Uterus (tissue), 4 donors: Measurements from ENCODE around the gene LOX. TPM values are rescaled to one million over a fixed set of nuclear protein-coding genes. Genes with fewer than 3 reads are reported as not detected.

Experiments used
- DNase-seq, 2 donors: peaks; one replicate each; pipeline ENCODE4 v3.0.0-alpha.2; 2019 to 2020
- H3K27ac ChIP-seq, 2 donors: fragments of 200-600 bp; sonication (generic); 1 replicate in 1 of 2; 2 replicates in 1 of 2; pipeline ENCODE4 v1.5.1; 2016 to 2018
- H3K27me3 ChIP-seq, 2 donors: fragments of 200-600 bp; sonication (generic); one replicate each; pipeline ENCODE4 v1.5.1; 2018 to 2019; ENCODE audit warnings: control low read depth in 1 of 2
- H3K36me3 ChIP-seq, 2 donors: fragments of 200-600 bp; sonication (generic); one replicate each; pipeline ENCODE4 v1.5.1; 2019; ENCODE audit warnings: control low read depth in 1 of 2
- H3K4me1 ChIP-seq, 2 donors: fragments of 200-600 bp; sonication (generic); one replicate each; pipeline ENCODE4 v1.5.1; 2018 to 2019; ENCODE audit warnings: control low read depth in 1 of 2
- H3K4me3 ChIP-seq, 2 donors: fragments of 200-600 bp; sonication (generic); 1 replicate in 1 of 2; 2 replicates in 1 of 2; pipeline ENCODE4 v1.5.1; 2018 to 2019; ENCODE audit warnings: mild to moderate bottlenecking in 1 of 2
- H3K9me3 ChIP-seq, 2 donors: fragments of 200-600 bp; sonication (generic); one replicate each; pipeline ENCODE4 v1.5.1; 2019; ENCODE audit warnings: control low read depth in 1 of 2
- CTCF ChIP-seq, 4 experiments: fragments of 200-600 bp in 2 of 4; fragments of 450-650 bp in 2 of 4; sonication (generic) in 2 of 4; IDR thresholded peaks; one replicate each; pipeline ENCODE4 v1.5.1; 2016 to 2019; ENCODE audit warnings: antibody characterized with exemption in 4 of 4, mild to moderate bottlenecking in 2 of 4, moderate library complexity in 1 of 4
- POLR2A ChIP-seq, 2 donors: fragments of 450-650 bp; IDR thresholded peaks; one replicate each; pipeline ENCODE4 v1.6.1; 2016; ENCODE audit warnings: antibody characterized with exemption in 2 of 2, mild to moderate bottlenecking in 1 of 2, moderate library complexity in 1 of 2
- intact Hi-C: fragments of 100-400 bp; cut with DNase I; formaldehyde crosslinking; loops from one replicate; pipeline ENCODE4 v1.15.1; 2023; ENCODE audit warnings: low total_unique reads
- total RNA-seq, 4 donors: library from RNA; depleted of rRNA in 3 of 4; stranded (reverse); fragments of >200 nt in 3 of 4; gene quantifications; one replicate each; pipeline versions ENCODE4 v1.1.0 to v1.2.4, GENCODE V29; 2014 to 2023
- donor health status: DM: yes; HTN: yes; CAD: no.

Gene LOX
- total RNA-seq, 4 donors from 2014 or later: 5.6 to 78.3 (median 22.5) TPM

GRCh38 chr5:122053181-122054109 is 24.6 kb downstream of the LOX start:
- Histone ChIP-seq H3K36me3 (no peaks in the 10 kb centered on the region), H3K4me1 (no peaks in the 10 kb centered on the region), H3K27ac (no peak overlapping the region), H3K4me3 (no peak overlapping the region), H3K27me3 (no peaks in the 10 kb centered on the region), H3K9me3 (no peaks in the 10 kb centered on the region)
- TF ChIP-seq CTCF (IDR thresholded peaks at IDR 0.05) (no peak), POLR2A (IDR thresholded peaks at IDR 0.05) (no peak)
- peak in 1 of 2 donors; percentile 31 for DNase-seq
- intact Hi-C loops: no loop called here

- no peaks in the 10 kb centered on the region for H3K36me3 ChIP-seq
- H3K27ac ChIP-seq: no peak overlapping the region
- no peaks in the 10 kb centered on the region for H3K9me3 ChIP-seq
- TF ChIP-seq POLR2A (IDR thresholded peaks at IDR 0.05) (no peak), CTCF (IDR thresholded peaks at IDR 0.05) (no peak)
- H3K4me3 ChIP-seq: no peak overlapping the region
- no peak for DNase-seq
- no peaks in the 10 kb centered on the region for H3K27me3 ChIP-seq
- intact Hi-C loops: no loop called here
- H3K4me1 ChIP-seq: no peaks in the 10 kb centered on the region
Measured at GRCh38 chr5:122051569-122051968, 26.5 kb downstream of the LOX start.

- Histone ChIP-seq H3K9me3 (no peaks in the 10 kb centered on the region), H3K4me1 (no peaks in the 10 kb centered on the region), H3K27ac (no peak overlapping the region), H3K36me3 (no peaks in the 10 kb centered on the region), H3K27me3 (no peaks in the 10 kb centered on the region), H3K4me3 (no peak overlapping the region)
- TF ChIP-seq CTCF (IDR thresholded peaks at IDR 0.05) (no peak), POLR2A (IDR thresholded peaks at IDR 0.05) (no peak)
- no peak for DNase-seq
- intact Hi-C loops: no loop called here
Measured at GRCh38 chr5:122050959-122051358, 27.1 kb downstream of the LOX start.

- intact Hi-C loops: no loop called here
- peaks cover 0 to 5% of the 10 kb centered on the region in 2 donors for H3K9me3 ChIP-seq
- no peaks in the 10 kb centered on the region for H3K4me1 ChIP-seq
- H3K27me3 ChIP-seq: no peaks in the 10 kb centered on the region
- H3K4me3 ChIP-seq: no peak overlapping the region
- no peaks in the 10 kb centered on the region for H3K36me3 ChIP-seq
- H3K27ac ChIP-seq: no peak overlapping the region
- TF ChIP-seq POLR2A (IDR thresholded peaks at IDR 0.05): no peak
- TF ChIP-seq CTCF (IDR thresholded peaks at IDR 0.05): no peak
- no peak for DNase-seq
Measured at GRCh38 chr5:122040636-122041302, 37.3 kb downstream of the LOX start.

- no peaks in the 10 kb centered on the region for H3K27me3 ChIP-seq
- H3K9me3 ChIP-seq: no peaks in the 10 kb centered on the region
- intact Hi-C loops: no loop called here
- no peaks in the 10 kb centered on the region for H3K36me3 ChIP-seq
- H3K4me3 ChIP-seq: no peak overlapping the region
- H3K27ac ChIP-seq: no peak overlapping the region
- TF ChIP-seq CTCF (IDR thresholded peaks at IDR 0.05): no peak
- no peak for TF ChIP-seq POLR2A (IDR thresholded peaks at IDR 0.05)
- no peaks in the 10 kb centered on the region for H3K4me1 ChIP-seq
- DNase-seq: no peak
Measured at GRCh38 chr5:122036326-122036725, 41.7 kb downstream of the LOX start.
